Activated CD4-positive, alpha-beta memory T cell treated with anti-CD3 and anti-CD28 coated beads for 36 hours (primary cell): Measurements from ENCODE around the gene CPN1. TPM values are rescaled to one million over a fixed set of nuclear protein-coding genes. Genes with fewer than 3 reads are reported as not detected.
"Not testable (repeated sequence)": the region's sequence is repeated elsewhere in the genome, so short reads cannot be mapped to it uniquely, and the experiment has no call there.

Experiments
- CTCF ChIA-PET: fragments of 350-600 bp; sonication (Branson Sonifier 250); formaldehyde crosslinking; loops from one replicate; lab custom pipeline; 2021; ENCODE audit warnings: antibody characterized with exemption, inconsistent platforms; lab: Charles Lee
- POLR2A ChIA-PET: fragments of 350-600 bp; sonication (Branson Sonifier 250); formaldehyde crosslinking; loops from one replicate; lab custom pipeline; 2021; ENCODE audit warnings: antibody characterized with exemption; lab: Charles Lee
- DNase-seq: peaks from one replicate; pipeline ENCODE4 v3.0.0-alpha.2; 2020
- H3K27ac Mint-ChIP-seq: one replicate; pipeline ENCODE4 v1.8.0; 2021; ENCODE audit warnings: mixed read lengths
- H3K27me3 Mint-ChIP-seq: one replicate; pipeline ENCODE4 v1.8.0; 2021; ENCODE audit warnings: mixed read lengths
- H3K36me3 Mint-ChIP-seq: one replicate; pipeline ENCODE4 v1.8.0; 2021; ENCODE audit warnings: mixed read lengths
- H3K4me1 Mint-ChIP-seq: one replicate; pipeline ENCODE4 v1.8.0; 2021; ENCODE audit warnings: low read depth, mixed read lengths
- H3K4me3 Mint-ChIP-seq: one replicate; pipeline ENCODE4 v1.8.0; 2021; ENCODE audit warnings: mild to moderate bottlenecking, mixed read lengths
- H3K9me3 Mint-ChIP-seq: one replicate; pipeline ENCODE4 v1.8.0; 2021; ENCODE audit warnings: mixed read lengths
- intact Hi-C: fragments of 100-400 bp; cut with micrococcal nuclease; formaldehyde crosslinking; loops from one replicate; pipeline ENCODE4 v1.15.1; 2023
- total RNA-seq, 2 experiments: library from RNA; stranded (reverse); gene quantifications; one replicate each; pipeline ENCODE4 v1.2.3, GENCODE V29; 2021

CPN1 gene
- not detected for total RNA-seq

- Mint-ChIP-seq H3K27me3 (peaks cover 18% of the 10 kb centered on the region), H3K27ac (no peak within 1 kb of the TSS), H3K4me3 (no peak within 1 kb of the TSS), H3K9me3 (no peaks in the 10 kb centered on the region), H3K36me3 (no peaks in the 10 kb centered on the region), H3K4me1 (no peaks in the 10 kb centered on the region)
- DNase-seq, result no peak
- intact Hi-C loops, result no loop called here
- ChIA-PET CTCF (interaction anchor here (1.0 kb wide), 1 partner anchor 236 kb away, joined by 3 read pairs; no protein-coding TSS in a partner anchor), POLR2A (no interaction called here)
Measured at GRCh38 chr10:100081075-100082001, at the start of gene CPN1. Gene CPN1, minus strand, starts transcription at chr10:100081869. Its CDS starts 244 bp downstream, at chr10:100081625.

GRCh38 chr10:100130831-100131230 lies 49.2 kb upstream of the CPN1 start:
- no peaks in the 10 kb centered on the region for H3K36me3 Mint-ChIP-seq
- CTCF ChIA-PET, result interaction anchor here (0.7 kb wide), 1 partner anchor 85 kb away, joined by 3 read pairs; no protein-coding TSS in a partner anchor
- H3K27me3 Mint-ChIP-seq, result peaks cover 18% of the 10 kb centered on the region
- H3K27ac Mint-ChIP-seq, result no peak overlapping the region
- POLR2A ChIA-PET, result no interaction called here
- peaks cover 10% of the 10 kb centered on the region for H3K9me3 Mint-ChIP-seq
- intact Hi-C loops, result no loop called here
- no peaks in the 10 kb centered on the region for H3K4me1 Mint-ChIP-seq
- no peak for DNase-seq
- no peak overlapping the region for H3K4me3 Mint-ChIP-seq

DNA sequence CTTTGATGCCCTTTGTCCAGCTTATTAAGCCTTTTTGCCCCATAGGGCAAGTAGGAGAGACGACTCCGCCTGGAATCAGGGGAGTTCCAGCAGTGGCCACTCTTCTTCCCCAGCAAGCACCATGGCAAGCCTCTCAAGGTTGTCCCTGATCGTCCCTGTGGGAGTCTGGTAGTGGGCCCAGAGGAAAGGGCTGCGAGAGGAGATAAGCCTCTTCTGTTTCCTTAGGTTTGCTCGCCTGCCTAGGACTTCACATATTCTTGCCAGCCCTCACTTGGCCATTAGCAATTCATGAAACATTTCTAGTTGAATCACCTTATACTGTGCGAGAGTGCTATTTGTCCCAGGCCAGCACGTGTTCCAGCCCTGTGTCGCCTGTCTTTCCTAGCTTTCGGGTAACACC lies 47.8 kb upstream of the CPN1 start:
- H3K4me3 Mint-ChIP-seq, result no peak overlapping the region
- H3K36me3 Mint-ChIP-seq, result no peaks in the 10 kb centered on the region
- intact Hi-C loops, result no loop called here
- CTCF ChIA-PET, result no interaction called here
- H3K27me3 Mint-ChIP-seq, result peaks cover 18% of the 10 kb centered on the region
- no peaks in the 10 kb centered on the region for H3K4me1 Mint-ChIP-seq
- POLR2A ChIA-PET, result no interaction called here
- no peak for DNase-seq
- H3K9me3 Mint-ChIP-seq, result peaks cover under 1% of the 10 kb centered on the region
- H3K27ac Mint-ChIP-seq, result no peak overlapping the region

GRCh38 chr10:100128951-100129350 lies 47.3 kb upstream of the CPN1 start:
- intact Hi-C loops, result no loop called here
- H3K27me3 Mint-ChIP-seq, result peaks cover 19% of the 10 kb centered on the region
- CTCF ChIA-PET, result no interaction called here

DNA sequence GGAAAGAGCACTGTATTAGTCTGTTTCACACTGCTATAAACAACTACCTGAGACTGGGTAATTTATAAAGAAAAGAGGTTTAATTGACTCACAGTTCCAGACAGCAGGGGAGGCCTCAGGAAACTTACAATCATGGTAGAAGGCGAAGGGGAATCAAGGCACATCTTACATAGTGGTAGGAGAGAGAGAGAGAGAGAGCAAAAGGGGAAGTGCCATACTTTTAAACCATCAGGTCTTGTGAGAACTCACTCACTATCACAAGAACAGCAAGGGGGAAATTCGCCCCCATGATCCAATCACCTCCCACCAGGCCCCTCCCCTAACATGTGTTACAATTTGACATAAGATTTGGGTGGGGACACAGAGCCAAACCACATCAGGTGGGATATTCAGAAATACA lies 43.7 kb upstream of the CPN1 start:
- H3K27ac Mint-ChIP-seq, POLR2A ChIA-PET, H3K9me3 Mint-ChIP-seq, CTCF ChIA-PET, H3K4me3 Mint-ChIP-seq, H3K4me1 Mint-ChIP-seq, intact Hi-C loops, H3K36me3 Mint-ChIP-seq, DNase-seq: not testable (repeated sequence)
- H3K27me3 Mint-ChIP-seq, result peaks cover 14% of the 10 kb centered on the region

More at GRCh38 chr10:100128951-100129350, 47.3 kb upstream of the CPN1 start:
- POLR2A ChIA-PET, result no interaction called here
- Mint-ChIP-seq H3K4me1 (no peaks in the 10 kb centered on the region), H3K36me3 (no peaks in the 10 kb centered on the region), H3K27ac (no peak overlapping the region), H3K9me3 (no peaks in the 10 kb centered on the region), H3K4me3 (no peak overlapping the region)
- DNase-seq, result no peak

GRCh38 chr10:100124097-100124496 lies 42.4 kb upstream of the CPN1 start:
- peaks cover 14% of the 10 kb centered on the region for H3K27me3 Mint-ChIP-seq
- no peak overlapping the region for H3K27ac Mint-ChIP-seq
- H3K4me3 Mint-ChIP-seq, result no peak overlapping the region
- peaks cover 5% of the 10 kb centered on the region for H3K4me1 Mint-ChIP-seq
- intact Hi-C loops, result no loop called here
- POLR2A ChIA-PET, result no interaction called here
- no peaks in the 10 kb centered on the region for H3K36me3 Mint-ChIP-seq
- no peak for DNase-seq
- H3K9me3 Mint-ChIP-seq, result no peaks in the 10 kb centered on the region
- CTCF ChIA-PET, result no interaction called here

- Mint-ChIP-seq H3K27me3 (peaks cover 7% of the 10 kb centered on the region), H3K9me3 (no peaks in the 10 kb centered on the region), H3K4me3 (no peak overlapping the region), H3K27ac (no peak overlapping the region), H3K4me1 (peaks cover 5% of the 10 kb centered on the region), H3K36me3 (no peaks in the 10 kb centered on the region)
- intact Hi-C loops, result no loop called here
- no peak for DNase-seq
- ChIA-PET POLR2A (no interaction called here), CTCF (no interaction called here)
Measured at GRCh38 chr10:100122780-100123179, 41.1 kb upstream of the CPN1 start.

DNA sequence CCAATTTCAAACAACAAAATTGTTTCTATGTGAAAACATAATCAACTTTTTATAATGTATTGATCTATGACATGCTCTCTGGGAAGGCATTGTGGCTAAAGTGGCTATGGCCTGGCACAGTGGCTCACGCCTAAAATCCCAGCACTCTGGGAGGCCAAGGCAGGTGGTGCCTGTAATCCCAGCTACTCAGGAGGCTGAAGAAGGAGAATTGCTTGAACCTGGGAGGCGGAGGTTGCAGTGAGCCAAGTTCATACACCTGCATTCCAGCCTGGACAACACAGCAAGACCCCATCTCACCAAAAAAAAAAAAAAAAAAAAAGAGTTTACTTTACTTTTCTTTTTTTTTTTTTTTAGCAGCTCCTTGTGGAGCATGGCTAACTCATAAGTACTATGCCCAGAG lies 38.9 kb upstream of the CPN1 start:
- CTCF ChIA-PET, result no interaction called here
- intact Hi-C loops, result no loop called here
- peaks cover 5% of the 10 kb centered on the region for H3K4me1 Mint-ChIP-seq

GRCh38 chr10:100119726-100120125 lies 38.1 kb upstream of the CPN1 start:
- CTCF ChIA-PET, result no interaction called here
- Mint-ChIP-seq H3K4me1 (peaks cover 5% of the 10 kb centered on the region), H3K9me3 (no peaks in the 10 kb centered on the region), H3K4me3 (no peak overlapping the region), H3K27me3 (peaks cover 19% of the 10 kb centered on the region), H3K36me3 (no peaks in the 10 kb centered on the region), H3K27ac (no peak overlapping the region)
- DNase-seq, result no peak
- intact Hi-C loops, result no loop called here
- POLR2A ChIA-PET, result no interaction called here

More for the DNA sequence above, 38.9 kb upstream of the CPN1 start:
- no peak overlapping the region for H3K4me3 Mint-ChIP-seq
- H3K27ac Mint-ChIP-seq, result no peak overlapping the region
- H3K27me3 Mint-ChIP-seq, result peaks cover 16% of the 10 kb centered on the region
- H3K9me3 Mint-ChIP-seq, result no peaks in the 10 kb centered on the region
- no peaks in the 10 kb centered on the region for H3K36me3 Mint-ChIP-seq
- POLR2A ChIA-PET, result no interaction called here
- DNase-seq, result no peak

- no peak overlapping the region for H3K27ac Mint-ChIP-seq
- intact Hi-C loops, result no loop called here
- no peak overlapping the region for H3K4me3 Mint-ChIP-seq
- POLR2A ChIA-PET, result interaction anchor here (0.6 kb wide), 1 partner anchor 1981 kb away, joined by 3 read pairs; no protein-coding TSS in a partner anchor
- DNase-seq, result no peak
- CTCF ChIA-PET, result interaction anchor here (0.9 kb wide), 1 partner anchor 69 kb away, joined by 3 read pairs; no protein-coding TSS in a partner anchor
- peaks cover 2% of the 10 kb centered on the region for H3K36me3 Mint-ChIP-seq
- H3K9me3 Mint-ChIP-seq, result no peaks in the 10 kb centered on the region
- H3K27me3 Mint-ChIP-seq, result peaks cover 21% of the 10 kb centered on the region
- no peaks in the 10 kb centered on the region for H3K4me1 Mint-ChIP-seq
Measured at GRCh38 chr10:100114976-100115770, 33.5 kb upstream of the CPN1 start.

DNA sequence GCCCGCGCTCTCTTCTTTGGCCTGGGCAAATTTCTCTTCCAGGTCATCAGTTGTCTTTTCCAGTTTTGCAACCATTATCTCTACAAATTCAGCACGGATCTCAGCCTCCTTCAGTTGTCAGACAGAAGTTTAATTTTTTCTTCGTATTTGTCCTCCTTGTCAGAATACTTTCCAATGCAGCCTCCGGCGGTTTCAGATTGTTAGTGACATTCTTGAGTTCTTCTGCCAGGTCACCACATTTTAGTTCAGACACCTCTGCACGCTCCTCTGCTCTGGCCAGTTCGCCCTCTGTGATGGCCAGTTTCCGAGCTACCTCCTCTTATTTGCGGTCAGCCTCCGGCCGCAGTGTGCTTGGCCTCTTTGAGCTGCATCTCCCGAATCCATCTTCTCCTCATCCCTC lies 32.8 kb upstream of the CPN1 start:
- Mint-ChIP-seq H3K27me3 (peaks cover 21% of the 10 kb centered on the region), H3K27ac (no peak overlapping the region), H3K4me1 (no peaks in the 10 kb centered on the region), H3K4me3 (no peak overlapping the region), H3K9me3 (no peaks in the 10 kb centered on the region), H3K36me3 (peaks cover 2% of the 10 kb centered on the region)
- ChIA-PET POLR2A (no interaction called here), CTCF (interaction anchor here (0.6 to 0.9 kb wide), 2 partner anchors 69 to 557 kb away, joined by 3 to 4 read pairs; no protein-coding TSS in a partner anchor)
- intact Hi-C loops, result no loop called here
- no peak for DNase-seq

DNA sequence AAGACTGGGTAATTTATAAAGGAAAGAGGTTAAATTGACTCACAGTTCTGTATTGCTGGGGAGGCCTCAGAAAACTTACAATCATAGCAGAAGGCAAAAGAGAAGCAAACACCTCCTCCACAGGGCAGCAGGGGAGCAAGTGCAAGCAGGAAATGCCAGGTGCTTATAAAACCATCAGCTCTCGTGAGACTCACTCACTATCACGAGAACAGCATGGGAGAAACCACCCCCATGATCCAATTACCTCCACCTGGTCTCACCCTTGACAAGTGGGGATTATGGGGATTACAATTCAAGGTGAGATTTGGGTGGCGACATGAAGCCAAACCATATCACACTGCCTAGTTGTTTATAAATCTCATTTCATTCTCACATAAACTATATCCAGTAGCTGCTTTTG lies 28.0 kb upstream of the CPN1 start:
- Mint-ChIP-seq H3K27ac (no peak overlapping the region), H3K9me3 (no peaks in the 10 kb centered on the region), H3K36me3 (peaks cover 2% of the 10 kb centered on the region), H3K4me3 (no peak overlapping the region), H3K27me3 (peaks cover 14% of the 10 kb centered on the region), H3K4me1 (no peaks in the 10 kb centered on the region)
- peak; percentile 11 for DNase-seq
- intact Hi-C loops, result no loop called here
- CTCF ChIA-PET, result no interaction called here
- POLR2A ChIA-PET, result no interaction called here
